ENCODE results near the gene CALML3. TPM values are rescaled to one million over a fixed set of nuclear protein-coding genes. Genes with fewer than 3 reads are reported as not detected.

Gene CALML3
- polyA plus RNA-seq, 1 donor from 2014 or later = not detected

GRCh38 chr10:5523796-5524574 lies 776 bp upstream of the CALML3 start:
- Histone ChIP-seq H3K36me3 (ENCODE audit: insufficient read depth, low read length) (no peaks in the 10 kb centered on the region), H3K27ac (ENCODE audit: low read length) (no peak overlapping the region), H3K9me3 (ENCODE audit: low read length) (no peaks in the 10 kb centered on the region), H2AFZ (ENCODE audit: low read depth, low read length) (no peak overlapping the region), H3K9me2 (ENCODE audit: insufficient read depth, low read length) (no peaks in the 10 kb centered on the region), H3K4me2 (ENCODE audit: low read length) (no peak overlapping the region), H3K27me3 (ENCODE audit: insufficient read depth, low read depth, low read length) (no peaks in the 10 kb centered on the region), H3F3A (ENCODE audit: insufficient read depth, low read length, poor library complexity, severe bottlenecking) (no peaks in the 10 kb centered on the region), H4K20me1 (ENCODE audit: insufficient read depth) (no peaks in the 10 kb centered on the region), H3K79me2 (replicated peaks; ENCODE audit: insufficient read depth, low read length) (no peaks in the 10 kb centered on the region), H3K4me3 (ENCODE audit: low read length) (no peak overlapping the region), H3K9ac (ENCODE audit: low read length) (no peak overlapping the region)
- no peak for TF ChIP-seq SMC3 (conservative IDR thresholded peaks at IDR 0.05; ENCODE audit: poor library complexity)
- TF ChIP-seq MXI1 (conservative IDR thresholded peaks at IDR 0.05; ENCODE audit: poor library complexity, severe bottlenecking) = no peak
- TF ChIP-seq EZH2 (IDR thresholded peaks at IDR 0.05; ENCODE audit: borderline replicate concordance, insufficient read depth, low read length, poor library complexity, severe bottlenecking) = no peak
- no peak for TF ChIP-seq EP300 (conservative IDR thresholded peaks at IDR 0.05; ENCODE audit: poor library complexity, severe bottlenecking)
- no peak for TF ChIP-seq RAD21 (conservative IDR thresholded peaks at IDR 0.05)
- TF ChIP-seq POLR2AphosphoS5 (IDR thresholded peaks at IDR 0.05) = no peak
- TF ChIP-seq, protein P1, sequence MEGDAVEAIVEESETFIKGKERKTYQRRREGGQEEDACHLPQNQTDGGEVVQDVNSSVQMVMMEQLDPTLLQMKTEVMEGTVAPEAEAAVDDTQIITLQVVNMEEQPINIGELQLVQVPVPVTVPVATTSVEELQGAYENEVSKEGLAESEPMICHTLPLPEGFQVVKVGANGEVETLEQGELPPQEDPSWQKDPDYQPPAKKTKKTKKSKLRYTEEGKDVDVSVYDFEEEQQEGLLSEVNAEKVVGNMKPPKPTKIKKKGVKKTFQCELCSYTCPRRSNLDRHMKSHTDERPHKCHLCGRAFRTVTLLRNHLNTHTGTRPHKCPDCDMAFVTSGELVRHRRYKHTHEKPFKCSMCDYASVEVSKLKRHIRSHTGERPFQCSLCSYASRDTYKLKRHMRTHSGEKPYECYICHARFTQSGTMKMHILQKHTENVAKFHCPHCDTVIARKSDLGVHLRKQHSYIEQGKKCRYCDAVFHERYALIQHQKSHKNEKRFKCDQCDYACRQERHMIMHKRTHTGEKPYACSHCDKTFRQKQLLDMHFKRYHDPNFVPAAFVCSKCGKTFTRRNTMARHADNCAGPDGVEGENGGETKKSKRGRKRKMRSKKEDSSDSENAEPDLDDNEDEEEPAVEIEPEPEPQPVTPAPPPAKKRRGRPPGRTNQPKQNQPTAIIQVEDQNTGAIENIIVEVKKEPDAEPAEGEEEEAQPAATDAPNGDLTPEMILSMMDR (IDR thresholded peaks at IDR 0.05; ENCODE audit: poor library complexity, severe bottlenecking) = no peak
- TF ChIP-seq TAF1 (IDR thresholded peaks at IDR 0.05; ENCODE audit: low read depth) = no peak
- TF ChIP-seq, protein P2, sequence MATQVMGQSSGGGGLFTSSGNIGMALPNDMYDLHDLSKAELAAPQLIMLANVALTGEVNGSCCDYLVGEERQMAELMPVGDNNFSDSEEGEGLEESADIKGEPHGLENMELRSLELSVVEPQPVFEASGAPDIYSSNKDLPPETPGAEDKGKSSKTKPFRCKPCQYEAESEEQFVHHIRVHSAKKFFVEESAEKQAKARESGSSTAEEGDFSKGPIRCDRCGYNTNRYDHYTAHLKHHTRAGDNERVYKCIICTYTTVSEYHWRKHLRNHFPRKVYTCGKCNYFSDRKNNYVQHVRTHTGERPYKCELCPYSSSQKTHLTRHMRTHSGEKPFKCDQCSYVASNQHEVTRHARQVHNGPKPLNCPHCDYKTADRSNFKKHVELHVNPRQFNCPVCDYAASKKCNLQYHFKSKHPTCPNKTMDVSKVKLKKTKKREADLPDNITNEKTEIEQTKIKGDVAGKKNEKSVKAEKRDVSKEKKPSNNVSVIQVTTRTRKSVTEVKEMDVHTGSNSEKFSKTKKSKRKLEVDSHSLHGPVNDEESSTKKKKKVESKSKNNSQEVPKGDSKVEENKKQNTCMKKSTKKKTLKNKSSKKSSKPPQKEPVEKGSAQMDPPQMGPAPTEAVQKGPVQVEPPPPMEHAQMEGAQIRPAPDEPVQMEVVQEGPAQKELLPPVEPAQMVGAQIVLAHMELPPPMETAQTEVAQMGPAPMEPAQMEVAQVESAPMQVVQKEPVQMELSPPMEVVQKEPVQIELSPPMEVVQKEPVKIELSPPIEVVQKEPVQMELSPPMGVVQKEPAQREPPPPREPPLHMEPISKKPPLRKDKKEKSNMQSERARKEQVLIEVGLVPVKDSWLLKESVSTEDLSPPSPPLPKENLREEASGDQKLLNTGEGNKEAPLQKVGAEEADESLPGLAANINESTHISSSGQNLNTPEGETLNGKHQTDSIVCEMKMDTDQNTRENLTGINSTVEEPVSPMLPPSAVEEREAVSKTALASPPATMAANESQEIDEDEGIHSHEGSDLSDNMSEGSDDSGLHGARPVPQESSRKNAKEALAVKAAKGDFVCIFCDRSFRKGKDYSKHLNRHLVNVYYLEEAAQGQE (IDR thresholded peaks at IDR 0.05; ENCODE audit: borderline replicate concordance) = no peak

GRCh38 chr10:5525561-5526341 lies 990 bp downstream of the CALML3 start:
- Histone ChIP-seq H2AFZ (ENCODE audit: low read depth, low read length) (no peak overlapping the region), H3K79me2 (replicated peaks; ENCODE audit: insufficient read depth, low read length) (no peaks in the 10 kb centered on the region), H3K9ac (ENCODE audit: low read length) (no peak overlapping the region), H3K4me2 (ENCODE audit: low read length) (no peak overlapping the region), H3K36me3 (ENCODE audit: insufficient read depth, low read length) (no peaks in the 10 kb centered on the region), H3K27ac (ENCODE audit: low read length) (no peak overlapping the region), H3K9me2 (ENCODE audit: insufficient read depth, low read length) (no peaks in the 10 kb centered on the region), H3F3A (ENCODE audit: insufficient read depth, low read length, poor library complexity, severe bottlenecking) (no peaks in the 10 kb centered on the region), H3K9me3 (ENCODE audit: low read length) (no peaks in the 10 kb centered on the region), H3K27me3 (ENCODE audit: insufficient read depth, low read depth, low read length) (no peaks in the 10 kb centered on the region), H3K4me3 (ENCODE audit: low read length) (no peak overlapping the region), H4K20me1 (ENCODE audit: insufficient read depth) (no peaks in the 10 kb centered on the region)
- TF ChIP-seq RAD21 (conservative IDR thresholded peaks at IDR 0.05) (no peak), EP300 (conservative IDR thresholded peaks at IDR 0.05; ENCODE audit: poor library complexity, severe bottlenecking) (no peak), POLR2AphosphoS5 (IDR thresholded peaks at IDR 0.05) (no peak), TAF1 (IDR thresholded peaks at IDR 0.05; ENCODE audit: low read depth) (no peak), EZH2 (IDR thresholded peaks at IDR 0.05; ENCODE audit: borderline replicate concordance, insufficient read depth, low read length, poor library complexity, severe bottlenecking) (no peak), SMC3 (conservative IDR thresholded peaks at IDR 0.05; ENCODE audit: poor library complexity) (no peak)
- TF ChIP-seq, protein P1 (IDR thresholded peaks at IDR 0.05; ENCODE audit: poor library complexity, severe bottlenecking) = no peak
- TF ChIP-seq, protein P2 (IDR thresholded peaks at IDR 0.05; ENCODE audit: borderline replicate concordance) = no peak

Measured in neural cell (in vitro differentiated cells).